GM12872 (cell line): ENCODE results near the gene TFRC.

Experiments used
- TF ChIP-seq, protein P1 (sequence below): IDR thresholded peaks from 3 replicates; pipeline ENCODE4 v1.5.1; 2011; ENCODE audit warnings: low read depth, mild to moderate bottlenecking, low read length, moderate library complexity; ENCODE audit not compliant: insufficient read depth

The TFRC gene

DNA sequence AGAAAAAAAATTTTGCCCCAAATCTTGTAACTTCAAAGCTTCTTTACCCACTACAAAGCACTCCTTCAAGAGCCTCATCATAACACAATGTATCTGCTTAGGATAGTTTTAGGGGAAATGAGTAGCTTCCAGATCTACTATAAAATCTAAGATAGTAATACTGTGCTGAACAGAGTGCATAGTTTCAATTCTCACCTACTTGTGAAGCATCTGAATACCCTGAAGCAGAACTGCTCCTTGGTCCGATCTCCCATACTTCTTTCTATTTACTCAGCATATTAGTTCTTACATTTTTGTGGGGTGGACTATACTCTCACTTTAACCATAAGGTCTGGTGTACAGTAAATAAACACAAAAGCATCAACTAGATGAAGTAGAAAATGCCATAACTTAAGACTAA, 9.6 kb downstream of the TFRC start:
- TF ChIP-seq, protein P1, sequence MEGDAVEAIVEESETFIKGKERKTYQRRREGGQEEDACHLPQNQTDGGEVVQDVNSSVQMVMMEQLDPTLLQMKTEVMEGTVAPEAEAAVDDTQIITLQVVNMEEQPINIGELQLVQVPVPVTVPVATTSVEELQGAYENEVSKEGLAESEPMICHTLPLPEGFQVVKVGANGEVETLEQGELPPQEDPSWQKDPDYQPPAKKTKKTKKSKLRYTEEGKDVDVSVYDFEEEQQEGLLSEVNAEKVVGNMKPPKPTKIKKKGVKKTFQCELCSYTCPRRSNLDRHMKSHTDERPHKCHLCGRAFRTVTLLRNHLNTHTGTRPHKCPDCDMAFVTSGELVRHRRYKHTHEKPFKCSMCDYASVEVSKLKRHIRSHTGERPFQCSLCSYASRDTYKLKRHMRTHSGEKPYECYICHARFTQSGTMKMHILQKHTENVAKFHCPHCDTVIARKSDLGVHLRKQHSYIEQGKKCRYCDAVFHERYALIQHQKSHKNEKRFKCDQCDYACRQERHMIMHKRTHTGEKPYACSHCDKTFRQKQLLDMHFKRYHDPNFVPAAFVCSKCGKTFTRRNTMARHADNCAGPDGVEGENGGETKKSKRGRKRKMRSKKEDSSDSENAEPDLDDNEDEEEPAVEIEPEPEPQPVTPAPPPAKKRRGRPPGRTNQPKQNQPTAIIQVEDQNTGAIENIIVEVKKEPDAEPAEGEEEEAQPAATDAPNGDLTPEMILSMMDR: no peak

DNA sequence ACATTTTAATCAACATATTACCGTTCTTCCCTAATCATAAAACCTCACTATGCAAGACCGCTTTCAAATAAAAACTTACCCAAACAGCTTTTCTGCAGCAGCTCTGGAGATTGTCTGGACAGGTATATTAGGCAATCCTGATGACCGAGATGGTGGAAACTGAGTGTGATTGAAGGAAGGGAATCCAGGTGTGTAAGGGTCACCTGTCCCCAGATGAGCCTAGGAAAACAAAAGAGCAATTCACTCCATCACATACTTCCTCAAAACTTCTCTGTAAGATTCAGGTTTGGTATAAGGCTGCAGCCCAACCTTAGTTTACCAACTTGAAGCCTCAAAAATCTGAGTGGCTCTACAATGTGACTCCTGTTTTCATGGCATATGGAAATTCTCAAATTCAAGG, 14.5 kb downstream of the TFRC start:
- TF ChIP-seq, protein P1: no peak

DNA sequence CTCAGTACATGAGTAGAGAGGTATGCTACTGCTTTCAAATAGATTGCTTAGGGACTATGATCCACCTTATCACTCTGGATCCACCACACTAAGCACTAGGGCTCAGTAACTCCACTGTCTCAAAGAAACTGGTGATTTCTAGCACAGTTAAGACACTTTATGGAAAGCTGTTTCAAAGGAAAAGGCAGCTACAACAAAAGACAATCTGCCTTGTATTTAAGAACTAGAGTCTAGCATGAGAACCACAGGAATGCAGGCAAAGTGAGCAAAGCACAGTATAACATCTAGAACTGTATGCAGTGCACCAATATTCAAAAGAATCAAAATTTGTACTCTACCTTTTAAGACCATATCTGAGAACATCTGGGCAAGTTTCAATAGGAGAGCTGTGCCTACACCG, 17.9 kb downstream of the TFRC start:
- TF ChIP-seq, protein P1: no peak

DNA sequence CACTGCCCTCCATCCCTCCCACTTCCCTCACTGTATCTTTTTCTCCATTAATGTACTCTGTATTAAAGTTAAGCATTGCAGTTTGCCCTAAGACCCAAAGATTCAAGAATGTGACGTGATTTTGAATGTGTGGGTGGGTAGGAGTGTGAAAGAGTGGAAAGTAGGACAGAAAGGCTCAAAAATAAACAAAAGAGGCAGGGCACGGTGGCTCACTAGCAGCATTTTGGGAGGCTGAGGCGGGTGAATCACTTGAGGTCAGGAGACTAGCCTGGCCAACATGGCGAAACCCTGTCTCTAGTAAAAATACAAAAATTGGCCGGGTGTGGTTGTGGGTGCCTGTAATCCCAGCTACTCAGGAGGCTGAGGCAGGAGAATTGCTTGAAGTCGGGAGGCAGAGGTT, 18.4 kb downstream of the TFRC start:
- TF ChIP-seq, protein P1: no peak

DNA sequence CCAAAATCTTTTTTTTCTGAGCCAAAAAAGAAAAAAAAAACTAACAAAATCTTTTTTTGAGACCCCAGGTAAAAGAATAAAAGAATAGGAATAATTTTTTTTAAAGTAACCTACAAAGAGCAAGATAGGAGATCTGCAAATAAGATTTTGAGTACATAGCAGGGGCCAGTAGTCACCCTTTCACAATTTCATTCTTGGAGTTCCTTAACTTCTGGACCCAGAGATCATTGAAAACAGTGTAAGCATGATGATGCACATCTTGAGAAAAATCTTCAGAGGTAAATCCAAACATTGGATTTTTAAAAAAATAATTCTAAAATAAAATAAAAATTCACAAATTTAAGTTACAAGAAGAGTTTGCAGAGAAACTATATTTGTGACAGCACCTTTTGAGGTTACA, 18.8 kb downstream of the TFRC start:
- TF ChIP-seq, protein P1: no peak

DNA sequence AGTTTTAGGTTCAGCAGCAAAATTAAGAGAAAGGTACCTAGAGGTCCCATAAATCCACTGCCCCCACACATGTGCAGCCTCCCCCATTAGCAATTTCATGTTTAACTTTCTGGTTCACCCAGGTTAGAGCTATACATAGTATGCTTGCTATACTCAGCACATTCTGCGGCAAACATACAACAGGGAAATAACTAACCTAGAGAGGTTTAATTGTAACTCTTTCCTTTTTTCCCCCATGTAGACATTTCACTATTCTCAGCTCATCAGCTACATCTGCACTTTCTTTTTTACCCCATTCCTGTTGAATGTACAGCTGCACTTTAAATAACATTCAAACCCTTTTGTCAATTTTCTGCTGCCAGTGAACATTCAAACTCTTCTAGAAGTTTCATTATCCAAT, 21.1 kb downstream of the TFRC start:
- TF ChIP-seq, protein P1: no peak

DNA sequence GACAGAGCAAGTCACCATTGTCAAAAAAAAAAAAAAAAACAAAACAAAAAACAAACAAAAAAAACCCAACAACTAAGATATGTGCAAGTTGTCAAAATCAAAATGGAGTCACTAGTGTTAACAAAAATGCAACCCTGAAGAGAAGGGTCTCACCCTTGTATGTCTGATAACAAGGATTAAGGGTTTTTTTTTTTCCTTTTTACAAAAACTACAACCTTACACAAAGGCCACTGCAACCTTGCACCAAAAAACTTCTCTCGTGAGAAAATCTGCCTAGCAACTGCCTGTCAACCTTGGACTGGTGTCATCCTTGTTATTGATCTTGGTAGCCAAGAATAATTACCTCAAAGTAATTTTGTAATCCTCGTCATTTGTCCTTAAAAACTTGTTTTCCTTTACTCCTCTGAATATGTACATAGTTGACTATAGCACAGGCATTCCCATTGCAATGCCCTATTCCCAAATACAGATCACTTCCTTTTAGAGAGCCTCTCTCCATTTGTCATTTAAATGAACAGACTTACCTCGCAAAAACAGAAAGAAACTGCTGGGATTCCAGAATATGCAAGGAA, 24.0 kb downstream of the TFRC start:
- TF ChIP-seq, protein P1: no peak
